Measurements from ENCODE around the gene LCE1D.

The LCE1D gene

GRCh38 chr1:152796421-152796820 is at the start of gene LCE1D:
Gene LCE1D (plus strand): TSS chr1:152796721. CDS start chr1:152797795, 1,074 bp downstream.
- DNase-seq (ENCODE audit: low read depth) = no peak

- DNase-seq (ENCODE audit: low read depth) = no peak
Measured at GRCh38 chr1:152747831-152748230, 48.7 kb upstream of the LCE1D start.

GRCh38 chr1:152752225-152752624 is 44.3 kb upstream of the LCE1D start:
- DNase-seq (ENCODE audit: low read depth) = peak; percentile 86

GRCh38 chr1:152753586-152753985 is 42.9 kb upstream of the LCE1D start:
- no peak for DNase-seq (ENCODE audit: low read depth)

- DNase-seq (ENCODE audit: low read depth) = no peak
Measured at GRCh38 chr1:152756872-152757271, 39.6 kb upstream of the LCE1D start.

- DNase-seq (ENCODE audit: low read depth) = no peak
Measured at GRCh38 chr1:152757747-152758146, 38.8 kb upstream of the LCE1D start, which contains the start of gene KPRP. Gene KPRP (plus strand): TSS chr1:152758025. CDS start chr1:152759589, 1,564 bp downstream.

GRCh38 chr1:152758636-152759035 is 37.9 kb upstream of the LCE1D start:
- no peak for DNase-seq (ENCODE audit: low read depth)

GRCh38 chr1:152759453-152760173 is 36.9 kb upstream of the LCE1D start:
- DNase-seq (ENCODE audit: low read depth) = no peak

- no peak for DNase-seq (ENCODE audit: low read depth)
Measured at GRCh38 chr1:152760551-152761190, 35.9 kb upstream of the LCE1D start.

- DNase-seq (ENCODE audit: low read depth) = no peak
Measured at GRCh38 chr1:152761609-152762213, 34.8 kb upstream of the LCE1D start.

- DNase-seq (ENCODE audit: low read depth) = no peak
Measured at GRCh38 chr1:152768847-152769533, 27.5 kb upstream of the LCE1D start.

GRCh38 chr1:152770411-152770810 is 26.1 kb upstream of the LCE1D start:
- DNase-seq (ENCODE audit: low read depth) = no peak

- no peak for DNase-seq (ENCODE audit: low read depth)
Measured at GRCh38 chr1:152774875-152775274, 21.6 kb upstream of the LCE1D start, which contains the start of gene LCE1F. Gene LCE1F (plus strand): TSS chr1:152775140. CDS start chr1:152776372, 1,232 bp downstream.

- no peak for DNase-seq (ENCODE audit: low read depth)
Measured at GRCh38 chr1:152776361-152776760, 20.2 kb upstream of the LCE1D start.

- no peak for DNase-seq (ENCODE audit: low read depth)
Measured at GRCh38 chr1:152777510-152778137, 18.9 kb upstream of the LCE1D start.

GRCh38 chr1:152783095-152783494 is 13.4 kb upstream of the LCE1D start:
- no peak for DNase-seq (ENCODE audit: low read depth)

- no peak for DNase-seq (ENCODE audit: low read depth)
Measured at GRCh38 chr1:152786077-152786476, 10.4 kb upstream of the LCE1D start, which contains the start of gene LCE1E. Gene LCE1E (plus strand): TSS chr1:152786257. CDS start chr1:152787300, 1,043 bp downstream.

GRCh38 chr1:152795686-152796085 is 835 bp upstream of the LCE1D start:
- no peak for DNase-seq (ENCODE audit: low read depth)

- no peak for DNase-seq (ENCODE audit: low read depth)
Measured at GRCh38 chr1:152801333-152801732, 4.8 kb downstream of the LCE1D start.

GRCh38 chr1:152806576-152806975 is 10.1 kb downstream of the LCE1D start, which contains the start of gene LCE1C:
Gene LCE1C (minus strand): TSS chr1:152806651. CDS start chr1:152805478, 1,173 bp downstream.
- DNase-seq (ENCODE audit: low read depth) = no peak

GRCh38 chr1:152811050-152811449 is 14.5 kb downstream of the LCE1D start:
- no peak for DNase-seq (ENCODE audit: low read depth)

- DNase-seq (ENCODE audit: low read depth) = no peak
Measured at GRCh38 chr1:152811671-152812070, 15.2 kb downstream of the LCE1D start, which contains the start of gene LCE1B. Gene LCE1B (plus strand): TSS chr1:152811971. CDS start chr1:152812447, 476 bp downstream.

Data from GM04503 (cell line).